Iris pigment epithelial cell (primary cell): ENCODE data around the gene SLC12A8.

Source experiments
- DNase-seq: peaks from one replicate; pipeline ENCODE4 v3.0.0-alpha.2; 2011; ENCODE audit warnings: low read depth

Gene SLC12A8

GRCh38 chr3:125213946-125214542 is 1.5 kb upstream of the SLC12A8 start:
- DNase-seq, result peak; percentile 39

GRCh38 chr3:125213364-125213755 is 812 bp upstream of the SLC12A8 start:
- DNase-seq, result no peak

DNA sequence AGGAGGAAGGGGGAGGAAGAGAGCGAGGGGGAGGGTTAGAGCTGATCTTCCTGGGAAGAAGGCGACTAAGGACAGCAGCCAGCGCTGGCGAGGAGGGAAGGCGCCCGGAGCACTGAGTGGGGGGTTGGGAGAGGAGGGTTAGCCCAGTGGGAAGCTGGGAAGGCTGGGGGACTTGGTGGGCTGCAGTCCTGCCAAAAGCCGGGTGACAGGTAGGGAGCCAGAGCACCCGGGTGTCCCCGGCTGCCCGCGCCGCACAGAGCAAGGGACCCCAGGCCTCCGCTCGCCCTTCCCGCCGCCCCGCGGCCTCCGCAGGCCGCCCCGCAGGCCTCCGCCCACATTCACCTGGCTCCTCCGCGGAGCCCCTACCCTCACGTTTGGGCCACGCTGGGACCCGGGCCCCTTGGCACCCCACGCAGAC is 448 bp downstream of the SLC12A8 start:
- DNase-seq, result no peak

- DNase-seq, result no peak
Observed at GRCh38 chr3:125211523-125212090, 941 bp downstream of the SLC12A8 start.

DNA sequence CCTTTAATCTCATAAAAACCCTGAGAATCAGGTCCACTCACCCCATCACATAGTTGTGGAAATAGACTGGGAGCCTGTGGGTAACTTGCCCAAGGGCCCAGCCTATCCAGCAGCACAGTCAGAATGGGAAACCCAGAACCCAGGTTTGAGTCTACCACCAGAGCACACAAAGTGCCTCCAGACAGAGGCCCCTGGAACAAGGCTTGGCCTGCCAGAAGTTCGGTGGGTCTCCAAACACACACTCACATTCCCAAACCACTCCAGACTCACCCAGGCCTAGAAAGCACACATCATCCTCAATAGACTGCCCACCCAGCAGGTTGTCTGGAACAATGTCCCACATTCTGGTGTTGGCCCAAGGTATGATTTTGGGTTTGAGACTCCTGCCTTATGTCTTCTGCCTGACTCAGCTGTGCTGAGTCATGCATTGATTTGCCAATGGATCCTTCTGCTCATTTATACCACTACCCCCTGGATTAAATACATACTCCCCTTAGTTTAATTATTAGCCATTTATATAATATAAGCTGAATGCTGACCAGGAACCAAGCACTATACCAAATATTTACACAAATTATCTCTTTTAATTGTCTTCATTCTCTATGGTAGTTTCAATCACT is 4.5 kb downstream of the SLC12A8 start:
- DNase-seq, result no peak

DNA sequence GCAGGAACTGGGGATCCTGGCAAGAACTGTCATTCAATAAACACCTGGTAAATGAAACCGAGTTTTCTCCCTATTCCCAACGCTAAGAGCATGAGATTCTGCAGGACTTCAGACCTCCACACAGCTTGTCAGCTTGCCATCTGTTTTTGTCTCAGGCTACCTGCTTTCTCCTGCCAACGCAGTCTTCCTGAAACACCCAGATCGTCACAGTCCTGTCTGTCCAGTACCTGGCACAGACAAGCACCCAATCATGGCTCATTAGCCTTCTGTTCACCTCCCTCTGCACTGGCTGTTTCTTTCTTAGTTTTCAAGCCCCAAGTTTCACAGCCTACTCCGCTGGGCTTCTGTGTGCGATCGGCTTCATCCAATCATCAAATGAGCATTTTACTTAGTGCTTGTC is 5.0 kb downstream of the SLC12A8 start:
- no peak for DNase-seq

GRCh38 chr3:125206934-125207333 is 5.6 kb downstream of the SLC12A8 start:
- DNase-seq, result no peak

GRCh38 chr3:125203731-125204130 is 8.8 kb downstream of the SLC12A8 start:
- DNase-seq, result no peak

DNA sequence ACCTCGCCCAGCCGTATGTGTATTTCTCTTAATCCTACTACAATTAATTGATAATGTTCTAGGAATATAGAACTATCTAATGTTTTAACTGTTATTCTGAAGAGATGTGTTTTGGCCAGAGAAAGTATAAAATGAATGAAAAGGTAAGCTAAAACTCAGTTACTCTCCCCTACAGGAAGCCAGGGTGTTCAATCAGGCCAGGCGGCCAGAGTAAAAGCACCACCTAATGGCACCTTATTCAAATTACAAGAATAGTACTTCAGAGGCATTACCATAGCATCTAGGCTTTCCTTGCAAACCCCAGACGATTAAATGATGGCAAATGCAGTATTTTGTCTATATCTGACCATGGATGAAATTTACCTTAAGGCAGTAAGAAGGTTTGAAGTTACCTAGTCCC is 10.4 kb downstream of the SLC12A8 start:
- peak; percentile 52 for DNase-seq

DNA sequence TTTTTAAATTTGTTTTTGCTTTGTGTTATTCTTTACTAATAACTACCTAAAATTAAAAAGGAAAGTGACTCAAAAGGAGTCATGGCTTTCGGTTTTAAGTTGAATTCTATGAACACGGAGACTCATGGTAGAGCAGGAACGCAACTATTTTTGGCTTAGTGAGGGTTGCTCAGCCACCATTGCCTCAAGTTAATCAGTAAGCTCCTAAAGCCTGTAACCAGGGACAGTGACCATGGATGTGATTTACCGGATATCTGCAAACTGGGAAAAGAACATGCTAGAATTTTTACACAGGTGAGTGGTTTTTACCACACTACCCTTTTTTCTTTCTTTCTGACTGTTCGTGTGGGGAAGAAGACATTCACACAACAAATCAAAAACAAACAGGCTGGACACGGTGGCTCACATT is 11.8 kb downstream of the SLC12A8 start:
- no peak for DNase-seq

- DNase-seq, result peak; percentile 92
Observed at GRCh38 chr3:125194849-125195601, 17.5 kb downstream of the SLC12A8 start.

GRCh38 chr3:125194061-125194848 is 18.3 kb downstream of the SLC12A8 start:
- peak; percentile 45 for DNase-seq

- DNase-seq, result no peak
Observed at GRCh38 chr3:125192190-125193035, 20.1 kb downstream of the SLC12A8 start.

DNA sequence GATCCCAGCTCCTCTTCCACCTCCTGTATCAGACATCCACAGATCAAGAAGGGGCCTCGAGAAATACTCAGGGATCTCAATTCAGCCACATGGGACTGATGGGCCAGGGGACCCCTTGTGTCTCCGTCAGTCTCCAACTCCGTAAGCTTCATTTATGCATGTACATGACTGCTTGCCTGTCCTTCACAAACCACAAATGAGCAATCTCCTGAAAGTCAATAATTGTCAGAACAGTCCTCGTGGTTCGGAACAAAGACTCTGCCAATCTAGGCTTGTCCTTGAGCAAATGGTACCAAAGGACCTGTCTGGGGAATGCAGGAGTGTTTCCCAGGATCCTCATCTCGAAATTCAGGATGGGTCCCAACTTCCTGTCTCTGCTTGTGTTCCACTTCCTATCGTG is 20.8 kb downstream of the SLC12A8 start:
- DNase-seq, result no peak

- DNase-seq, result peak; percentile 14
Observed at GRCh38 chr3:125191256-125191655, 21.3 kb downstream of the SLC12A8 start.

DNA sequence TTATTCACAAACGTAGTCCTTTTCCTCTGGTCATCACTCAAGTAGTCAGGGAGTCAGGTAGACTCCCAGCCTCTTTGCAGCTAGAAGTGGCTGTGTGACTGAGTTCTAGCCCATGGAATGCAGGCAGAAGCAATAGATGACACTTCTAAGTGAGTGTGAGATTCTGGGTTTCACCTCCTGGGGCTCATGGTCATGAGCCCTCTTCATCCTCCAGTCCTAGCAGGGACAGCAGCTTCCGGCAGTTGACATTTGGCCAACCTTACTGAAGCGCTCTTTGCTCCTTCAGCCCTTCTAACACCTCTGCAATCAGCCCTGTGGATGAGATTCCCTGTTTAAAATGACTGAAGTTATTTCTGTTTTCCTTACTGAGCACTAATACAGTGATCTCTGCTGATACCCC is 21.8 kb downstream of the SLC12A8 start:
- no peak for DNase-seq

GRCh38 chr3:125189378-125190165 is 23.0 kb downstream of the SLC12A8 start:
- DNase-seq, result no peak

- no peak for DNase-seq
Observed at GRCh38 chr3:125188955-125189354, 23.6 kb downstream of the SLC12A8 start.

GRCh38 chr3:125187599-125187910 is 25.0 kb downstream of the SLC12A8 start:
- no peak for DNase-seq

- DNase-seq, result no peak
Observed at GRCh38 chr3:125186800-125187598, 25.5 kb downstream of the SLC12A8 start.
